GM12801 (cell line): ENCODE results near the gene RASSF6.

Source experiments
- TF ChIP-seq, protein P1 (sequence below): IDR thresholded peaks from one replicate; pipeline ENCODE4 v1.5.1; 2011; ENCODE audit warnings: control low read depth; ENCODE audit not compliant: insufficient read length; ENCODE audit errors: extremely low read depth

RASSF6 gene, protein sequence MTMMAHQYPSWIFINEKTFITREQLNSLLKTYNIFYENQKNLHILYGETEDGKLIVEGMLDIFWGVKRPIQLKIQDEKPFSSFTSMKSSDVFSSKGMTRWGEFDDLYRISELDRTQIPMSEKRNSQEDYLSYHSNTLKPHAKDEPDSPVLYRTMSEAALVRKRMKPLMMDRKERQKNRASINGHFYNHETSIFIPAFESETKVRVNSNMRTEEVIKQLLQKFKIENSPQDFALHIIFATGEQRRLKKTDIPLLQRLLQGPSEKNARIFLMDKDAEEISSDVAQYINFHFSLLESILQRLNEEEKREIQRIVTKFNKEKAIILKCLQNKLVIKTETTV

DNA sequence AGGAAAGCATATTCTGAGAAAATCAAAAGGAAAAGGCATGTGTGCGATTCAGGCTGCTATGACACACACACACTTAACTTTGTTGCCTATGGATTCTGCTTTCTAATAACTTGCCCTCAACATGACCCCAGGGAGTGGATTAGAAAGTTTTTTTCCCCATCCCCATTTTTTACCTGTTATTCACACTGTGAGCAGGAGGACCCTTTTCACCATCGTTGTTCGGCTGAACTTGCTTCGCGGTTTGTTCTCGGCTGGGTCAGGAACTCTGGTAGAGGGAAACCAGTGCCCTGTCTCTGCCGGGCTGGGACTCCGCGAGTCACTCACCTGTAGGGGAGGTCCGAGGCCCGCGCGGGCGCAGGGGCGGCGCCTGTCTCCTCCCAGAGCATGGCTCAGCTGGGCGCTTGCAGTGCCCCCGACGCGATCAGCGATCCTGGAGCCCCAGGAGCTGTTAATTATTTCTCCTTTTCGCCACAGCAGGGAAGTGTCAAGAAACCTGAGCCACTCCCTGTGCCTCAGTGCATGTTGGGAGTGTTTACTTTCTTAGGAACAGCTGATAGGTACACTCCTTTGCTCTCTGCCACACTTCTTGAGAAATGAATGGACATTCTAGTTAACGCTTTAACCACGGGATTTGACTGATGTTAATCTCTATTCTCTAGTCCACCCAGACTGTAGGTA, at the start of gene RASSF6:
RASSF6 (minus strand) TSS at position 322 of the 678 bp plus-strand sequence. CDS start 8,641 bp downstream, outside the sequence.
- TF ChIP-seq, protein P1, sequence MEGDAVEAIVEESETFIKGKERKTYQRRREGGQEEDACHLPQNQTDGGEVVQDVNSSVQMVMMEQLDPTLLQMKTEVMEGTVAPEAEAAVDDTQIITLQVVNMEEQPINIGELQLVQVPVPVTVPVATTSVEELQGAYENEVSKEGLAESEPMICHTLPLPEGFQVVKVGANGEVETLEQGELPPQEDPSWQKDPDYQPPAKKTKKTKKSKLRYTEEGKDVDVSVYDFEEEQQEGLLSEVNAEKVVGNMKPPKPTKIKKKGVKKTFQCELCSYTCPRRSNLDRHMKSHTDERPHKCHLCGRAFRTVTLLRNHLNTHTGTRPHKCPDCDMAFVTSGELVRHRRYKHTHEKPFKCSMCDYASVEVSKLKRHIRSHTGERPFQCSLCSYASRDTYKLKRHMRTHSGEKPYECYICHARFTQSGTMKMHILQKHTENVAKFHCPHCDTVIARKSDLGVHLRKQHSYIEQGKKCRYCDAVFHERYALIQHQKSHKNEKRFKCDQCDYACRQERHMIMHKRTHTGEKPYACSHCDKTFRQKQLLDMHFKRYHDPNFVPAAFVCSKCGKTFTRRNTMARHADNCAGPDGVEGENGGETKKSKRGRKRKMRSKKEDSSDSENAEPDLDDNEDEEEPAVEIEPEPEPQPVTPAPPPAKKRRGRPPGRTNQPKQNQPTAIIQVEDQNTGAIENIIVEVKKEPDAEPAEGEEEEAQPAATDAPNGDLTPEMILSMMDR = no peak

DNA sequence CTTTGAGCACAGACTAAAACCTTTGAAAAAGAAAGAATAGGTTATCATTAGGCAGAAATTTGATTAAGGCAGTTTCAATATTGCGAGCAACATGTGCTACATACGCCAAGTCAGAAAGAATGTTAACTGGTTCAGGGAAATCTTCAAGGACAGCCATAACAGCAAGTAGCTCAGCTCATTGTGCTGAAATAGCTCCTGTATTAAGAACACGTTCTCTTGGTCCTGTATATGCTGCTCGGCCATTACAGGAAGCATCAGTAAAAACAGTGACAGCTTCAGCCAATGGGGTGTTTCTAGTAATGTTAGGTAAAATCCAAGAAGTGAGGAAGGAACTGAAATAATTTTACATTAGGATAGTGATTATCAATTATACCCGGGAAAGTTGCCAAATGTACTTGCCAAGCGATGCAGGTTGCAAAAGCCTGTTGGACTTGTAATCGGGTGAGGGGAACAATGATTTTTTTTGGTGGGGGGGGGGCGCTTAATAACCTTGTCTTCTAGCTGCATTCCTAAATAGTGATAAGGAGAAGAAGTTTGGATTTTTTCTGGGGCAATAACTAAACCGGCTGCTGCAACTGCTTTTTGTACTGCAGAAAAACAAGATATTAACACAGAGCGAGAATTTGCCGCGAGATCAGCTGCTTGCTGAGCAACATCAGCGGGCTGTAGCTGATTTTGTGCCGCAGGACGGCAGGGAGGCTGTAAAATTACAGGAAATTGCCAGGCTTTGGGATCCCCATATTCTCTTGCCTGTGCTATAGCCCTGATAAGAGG, 49.4 kb upstream of the RASSF6 start:
- TF ChIP-seq, protein P1 = no peak

DNA sequence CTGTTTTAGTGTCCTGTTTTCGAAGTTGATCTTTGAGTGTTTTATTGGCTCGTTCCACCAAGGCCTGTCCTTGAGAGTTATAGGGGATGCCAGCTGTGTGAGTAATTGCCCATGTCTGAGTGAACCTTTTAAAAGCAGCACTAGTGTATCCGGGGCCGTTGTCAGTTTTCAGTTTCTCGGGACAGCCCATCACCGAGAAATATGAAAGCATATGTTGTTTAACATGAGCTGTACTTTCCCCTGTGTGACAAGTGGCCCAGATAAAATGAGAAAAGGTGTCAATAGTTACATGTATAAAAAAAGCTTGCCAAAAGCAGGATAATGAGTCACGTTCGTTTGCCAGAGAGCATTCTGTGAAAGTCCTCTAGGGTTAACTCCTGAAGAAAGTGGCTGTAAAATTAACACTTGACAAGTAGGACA, 48.6 kb upstream of the RASSF6 start:
- TF ChIP-seq, protein P1 = no peak

DNA sequence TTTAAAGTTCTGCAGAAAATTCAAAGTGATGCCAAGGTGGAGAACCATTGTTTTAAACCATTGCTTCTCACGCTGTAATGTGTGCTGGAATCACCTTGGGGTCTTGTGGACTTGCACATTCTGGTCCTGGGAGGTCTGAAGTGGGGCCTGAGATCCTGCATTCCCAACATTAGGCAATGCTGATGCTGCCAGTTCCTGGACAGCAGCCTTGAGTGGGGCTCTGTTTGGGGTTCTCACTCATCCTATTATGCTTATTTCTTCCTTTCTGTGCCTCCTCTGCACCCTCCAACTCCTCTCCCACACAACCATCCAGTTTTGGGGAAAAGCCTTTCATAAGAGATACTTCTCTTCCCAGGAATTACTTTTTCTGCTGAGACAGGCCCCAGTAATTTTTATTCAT, 44.2 kb upstream of the RASSF6 start:
- TF ChIP-seq, protein P1 = no peak

DNA sequence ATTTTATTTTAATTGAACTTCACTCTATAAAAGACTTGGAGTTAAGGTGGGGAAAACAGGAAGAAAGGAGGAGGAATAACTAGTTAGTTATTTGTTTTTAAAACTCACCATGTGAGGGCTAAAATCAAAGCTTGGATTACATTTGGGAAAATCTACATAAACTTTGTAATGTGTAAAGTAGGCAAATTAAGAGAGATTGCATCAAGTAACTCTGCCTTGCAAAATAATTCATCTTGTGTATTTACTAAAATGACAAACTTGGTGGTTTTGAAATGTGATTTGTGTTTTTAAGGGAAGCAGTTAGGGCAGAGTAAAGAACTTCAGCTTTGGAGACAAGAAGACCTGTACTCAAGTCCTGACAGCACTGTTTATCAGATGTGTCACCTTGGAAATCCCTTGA, 43.3 kb upstream of the RASSF6 start:
- TF ChIP-seq, protein P1 = no peak

DNA sequence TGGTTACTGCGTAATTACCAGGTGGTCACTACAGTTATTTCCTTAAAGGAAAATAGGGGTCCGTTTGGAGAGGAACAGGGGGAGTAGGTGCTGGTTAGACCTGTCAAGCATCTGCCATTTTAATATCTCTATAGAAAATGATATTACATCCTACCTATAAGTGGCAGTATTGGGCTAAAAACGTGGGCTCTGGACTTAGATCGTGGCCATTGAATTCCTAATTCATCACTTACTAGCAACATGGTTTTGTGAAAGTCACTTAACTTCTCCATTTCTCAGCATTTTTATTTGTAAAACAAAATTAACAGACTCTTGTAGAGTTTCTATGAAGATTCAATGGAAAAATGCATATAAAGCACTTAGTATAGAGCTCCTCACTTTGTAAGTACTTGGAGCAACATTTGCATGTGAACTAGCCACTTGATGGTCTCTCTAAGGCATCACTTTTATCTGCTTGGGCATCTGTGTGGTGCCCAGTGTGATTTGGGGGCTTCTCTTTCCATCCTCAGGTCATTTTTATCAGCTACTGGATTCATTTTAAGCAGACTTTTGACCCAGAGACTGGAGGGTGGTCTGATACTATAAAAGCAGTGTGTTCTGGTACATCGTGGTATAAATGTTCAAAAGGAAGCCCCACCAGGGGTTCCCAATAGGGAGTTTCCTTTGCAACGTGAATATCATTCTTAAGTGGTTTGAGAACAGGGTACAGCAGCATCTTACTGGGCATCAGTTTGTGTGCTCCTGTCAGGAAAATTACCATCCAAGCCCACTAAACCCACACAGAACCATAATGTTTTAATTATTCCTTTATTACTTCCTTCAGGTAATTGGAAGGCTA, 42.7 kb upstream of the RASSF6 start:
- TF ChIP-seq, protein P1 = no peak
